ENCODE data around the gene SMIM8.

DNA sequence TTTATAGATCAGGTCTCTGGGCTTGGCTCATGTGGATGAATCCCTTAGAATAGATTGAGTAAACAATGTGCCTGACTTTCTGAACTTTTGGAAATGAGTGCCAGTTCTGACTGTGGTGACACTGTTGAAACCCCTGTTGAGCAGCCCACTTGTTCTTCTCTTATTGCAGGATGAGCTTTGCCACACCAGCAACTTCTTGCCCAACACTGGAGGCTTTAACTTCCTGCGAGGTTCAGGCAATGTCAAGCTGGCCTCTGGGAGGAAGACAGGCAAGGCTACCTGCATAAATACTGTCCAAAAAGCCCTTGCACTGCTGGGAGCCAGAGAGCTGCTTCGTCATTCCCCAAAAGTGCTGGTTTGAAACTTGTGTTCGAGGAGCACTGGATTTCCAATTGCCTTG is 32.8 kb upstream of the SMIM8 start:
- TF ChIP-seq, protein P1, sequence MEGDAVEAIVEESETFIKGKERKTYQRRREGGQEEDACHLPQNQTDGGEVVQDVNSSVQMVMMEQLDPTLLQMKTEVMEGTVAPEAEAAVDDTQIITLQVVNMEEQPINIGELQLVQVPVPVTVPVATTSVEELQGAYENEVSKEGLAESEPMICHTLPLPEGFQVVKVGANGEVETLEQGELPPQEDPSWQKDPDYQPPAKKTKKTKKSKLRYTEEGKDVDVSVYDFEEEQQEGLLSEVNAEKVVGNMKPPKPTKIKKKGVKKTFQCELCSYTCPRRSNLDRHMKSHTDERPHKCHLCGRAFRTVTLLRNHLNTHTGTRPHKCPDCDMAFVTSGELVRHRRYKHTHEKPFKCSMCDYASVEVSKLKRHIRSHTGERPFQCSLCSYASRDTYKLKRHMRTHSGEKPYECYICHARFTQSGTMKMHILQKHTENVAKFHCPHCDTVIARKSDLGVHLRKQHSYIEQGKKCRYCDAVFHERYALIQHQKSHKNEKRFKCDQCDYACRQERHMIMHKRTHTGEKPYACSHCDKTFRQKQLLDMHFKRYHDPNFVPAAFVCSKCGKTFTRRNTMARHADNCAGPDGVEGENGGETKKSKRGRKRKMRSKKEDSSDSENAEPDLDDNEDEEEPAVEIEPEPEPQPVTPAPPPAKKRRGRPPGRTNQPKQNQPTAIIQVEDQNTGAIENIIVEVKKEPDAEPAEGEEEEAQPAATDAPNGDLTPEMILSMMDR (IDR thresholded peaks at IDR 0.05; ENCODE audit: low read depth, low read length, missing input control), result no peak
- TF ChIP-seq TAF1 (conservative IDR thresholded peaks at IDR 0.05) (no peak), SP1 (IDR thresholded peaks at IDR 0.05) (no peak), HNF4G (IDR thresholded peaks at IDR 0.05) (no peak), YY1 (IDR thresholded peaks at IDR 0.05) (no peak), FOXA1 (IDR thresholded peaks at IDR 0.05) (no peak), GABPA (IDR thresholded peaks at IDR 0.05 in 1 of 2, conservative IDR thresholded peaks at IDR 0.05 in 1 of 2) (no peak), HNF4A (conservative IDR thresholded peaks at IDR 0.05) (no peak)
- TF ChIP-seq, protein P2, sequence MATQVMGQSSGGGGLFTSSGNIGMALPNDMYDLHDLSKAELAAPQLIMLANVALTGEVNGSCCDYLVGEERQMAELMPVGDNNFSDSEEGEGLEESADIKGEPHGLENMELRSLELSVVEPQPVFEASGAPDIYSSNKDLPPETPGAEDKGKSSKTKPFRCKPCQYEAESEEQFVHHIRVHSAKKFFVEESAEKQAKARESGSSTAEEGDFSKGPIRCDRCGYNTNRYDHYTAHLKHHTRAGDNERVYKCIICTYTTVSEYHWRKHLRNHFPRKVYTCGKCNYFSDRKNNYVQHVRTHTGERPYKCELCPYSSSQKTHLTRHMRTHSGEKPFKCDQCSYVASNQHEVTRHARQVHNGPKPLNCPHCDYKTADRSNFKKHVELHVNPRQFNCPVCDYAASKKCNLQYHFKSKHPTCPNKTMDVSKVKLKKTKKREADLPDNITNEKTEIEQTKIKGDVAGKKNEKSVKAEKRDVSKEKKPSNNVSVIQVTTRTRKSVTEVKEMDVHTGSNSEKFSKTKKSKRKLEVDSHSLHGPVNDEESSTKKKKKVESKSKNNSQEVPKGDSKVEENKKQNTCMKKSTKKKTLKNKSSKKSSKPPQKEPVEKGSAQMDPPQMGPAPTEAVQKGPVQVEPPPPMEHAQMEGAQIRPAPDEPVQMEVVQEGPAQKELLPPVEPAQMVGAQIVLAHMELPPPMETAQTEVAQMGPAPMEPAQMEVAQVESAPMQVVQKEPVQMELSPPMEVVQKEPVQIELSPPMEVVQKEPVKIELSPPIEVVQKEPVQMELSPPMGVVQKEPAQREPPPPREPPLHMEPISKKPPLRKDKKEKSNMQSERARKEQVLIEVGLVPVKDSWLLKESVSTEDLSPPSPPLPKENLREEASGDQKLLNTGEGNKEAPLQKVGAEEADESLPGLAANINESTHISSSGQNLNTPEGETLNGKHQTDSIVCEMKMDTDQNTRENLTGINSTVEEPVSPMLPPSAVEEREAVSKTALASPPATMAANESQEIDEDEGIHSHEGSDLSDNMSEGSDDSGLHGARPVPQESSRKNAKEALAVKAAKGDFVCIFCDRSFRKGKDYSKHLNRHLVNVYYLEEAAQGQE (IDR thresholded peaks at IDR 0.05), result no peak
- TF ChIP-seq, protein P3, sequence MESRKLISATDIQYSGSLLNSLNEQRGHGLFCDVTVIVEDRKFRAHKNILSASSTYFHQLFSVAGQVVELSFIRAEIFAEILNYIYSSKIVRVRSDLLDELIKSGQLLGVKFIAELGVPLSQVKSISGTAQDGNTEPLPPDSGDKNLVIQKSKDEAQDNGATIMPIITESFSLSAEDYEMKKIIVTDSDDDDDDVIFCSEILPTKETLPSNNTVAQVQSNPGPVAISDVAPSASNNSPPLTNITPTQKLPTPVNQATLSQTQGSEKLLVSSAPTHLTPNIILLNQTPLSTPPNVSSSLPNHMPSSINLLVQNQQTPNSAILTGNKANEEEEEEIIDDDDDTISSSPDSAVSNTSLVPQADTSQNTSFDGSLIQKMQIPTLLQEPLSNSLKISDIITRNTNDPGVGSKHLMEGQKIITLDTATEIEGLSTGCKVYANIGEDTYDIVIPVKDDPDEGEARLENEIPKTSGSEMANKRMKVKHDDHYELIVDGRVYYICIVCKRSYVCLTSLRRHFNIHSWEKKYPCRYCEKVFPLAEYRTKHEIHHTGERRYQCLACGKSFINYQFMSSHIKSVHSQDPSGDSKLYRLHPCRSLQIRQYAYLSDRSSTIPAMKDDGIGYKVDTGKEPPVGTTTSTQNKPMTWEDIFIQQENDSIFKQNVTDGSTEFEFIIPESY (IDR thresholded peaks at IDR 0.05), result no peak
- TF ChIP-seq, protein P4, sequence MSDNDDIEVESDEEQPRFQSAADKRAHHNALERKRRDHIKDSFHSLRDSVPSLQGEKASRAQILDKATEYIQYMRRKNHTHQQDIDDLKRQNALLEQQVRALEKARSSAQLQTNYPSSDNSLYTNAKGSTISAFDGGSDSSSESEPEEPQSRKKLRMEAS (IDR thresholded peaks at IDR 0.05), result no peak

Measured in liver (tissue), 3 donors.